Gastroesophageal sphincter (tissue), 4 donors: ENCODE results near the gene RNF213. TPM values are rescaled to one million over a fixed set of nuclear protein-coding genes. Genes with fewer than 3 reads are reported as not detected.

Source experiments
- ATAC-seq: fragments of 150-250 bp; one replicate; pipeline ENCODE4 v1.9.1; 2016; ENCODE audit warnings: mild to moderate bottlenecking, moderate library complexity
- H3K27ac ChIP-seq, 4 donors: fragments of 200-600 bp; sonication (generic) in 3 of 4; 1 replicate in 3 of 4; 2 replicates in 1 of 4; pipeline ENCODE4 v1.5.1; 2016 to 2019
- H3K27me3 ChIP-seq: fragments of 200-600 bp; sonication (generic); one replicate; pipeline ENCODE4 v1.5.1; 2019
- H3K36me3 ChIP-seq, 2 donors: fragments of 200-600 bp; sonication (generic); one replicate each; pipeline ENCODE4 v1.5.1; 2019; ENCODE audit warnings: control low read depth in 1 of 2
- H3K4me1 ChIP-seq, 3 donors: fragments of 200-600 bp; sonication (generic); 1 replicate in 2 of 3; 2 replicates in 1 of 3; pipeline ENCODE4 v1.5.1; 2016 to 2019; ENCODE audit warnings: control low read depth in 2 of 3
- H3K4me3 ChIP-seq, 2 donors: fragments of 200-600 bp; sonication (generic); one replicate each; pipeline ENCODE4 v1.5.1; 2019; ENCODE audit warnings: mild to moderate bottlenecking in 1 of 2, moderate library complexity in 1 of 2
- H3K9me3 ChIP-seq, 3 donors: fragments of 200-600 bp; sonication (generic); one replicate each; pipeline ENCODE4 v1.5.1; 2017 to 2019; ENCODE audit warnings: control low read depth in 2 of 3
- CTCF ChIP-seq, 4 experiments: fragments of 200-600 bp in 2 of 4; fragments of 450-650 bp in 2 of 4; sonication (generic) in 1 of 4; IDR thresholded peaks; one replicate each; pipeline ENCODE4 v1.5.1; 2017 to 2019; ENCODE audit warnings: antibody characterized with exemption in 4 of 4, mild to moderate bottlenecking in 2 of 4, moderate library complexity in 2 of 4
- EP300 ChIP-seq: sonication (generic); formaldehyde crosslinking; IDR thresholded peaks from one replicate; pipeline ENCODE4 v1.6.1; 2017; ENCODE audit warnings: antibody characterized with exemption, mild to moderate bottlenecking
- POLR2A ChIP-seq, 2 donors: fragments of 450-650 bp; IDR thresholded peaks; one replicate each; pipeline ENCODE4 v1.6.1; 2017; ENCODE audit warnings: antibody characterized with exemption in 2 of 2, mild to moderate bottlenecking in 2 of 2, moderate library complexity in 1 of 2
- POLR2AphosphoS5 ChIP-seq: sonication (generic); formaldehyde crosslinking; IDR thresholded peaks from one replicate; pipeline ENCODE4 v1.6.1; 2017; ENCODE audit warnings: antibody characterized with exemption
- WGBS, 2 donors: methylation state at CpG; one replicate each; pipeline ENCODE4 v1.1.5; 2018; ENCODE audit warnings: low coverage in 1 of 2; 5-methylcytosine and 5-hydroxymethylcytosine counted together
- total RNA-seq, 4 donors: library from RNA; depleted of rRNA; stranded (reverse); fragments of >200 nt; gene quantifications; one replicate each; pipeline ENCODE4 v1.1.0, GENCODE V29; 2016

RNF213 gene
- total RNA-seq, 4 donors from 2014 or later = 59.2 to 87.6 (median 67.8) TPM

GRCh38 chr17:80290156-80290555 lies 29.5 kb downstream of the RNF213 start:
- ATAC-seq = no peak
- H3K4me1 ChIP-seq = no peaks in the 10 kb centered on the region
- WGBS, 2 donors = 86 to 91% methylated on average over 11 to 18 of the region's 25 CpGs
- TF ChIP-seq POLR2A (IDR thresholded peaks at IDR 0.05) = no peak
- TF ChIP-seq EP300 = no peak
- TF ChIP-seq POLR2AphosphoS5 = no peak
- no peak for TF ChIP-seq CTCF (IDR thresholded peaks at IDR 0.05)
- H3K4me3 ChIP-seq = no peak overlapping the region
- H3K9me3 ChIP-seq = no peaks in the 10 kb centered on the region
- H3K36me3 ChIP-seq = peaks cover 0 to 99% of the 10 kb centered on the region in 2 donors
- no peak overlapping the region for H3K27ac ChIP-seq
- H3K27me3 ChIP-seq = no peaks in the 10 kb centered on the region

DNA sequence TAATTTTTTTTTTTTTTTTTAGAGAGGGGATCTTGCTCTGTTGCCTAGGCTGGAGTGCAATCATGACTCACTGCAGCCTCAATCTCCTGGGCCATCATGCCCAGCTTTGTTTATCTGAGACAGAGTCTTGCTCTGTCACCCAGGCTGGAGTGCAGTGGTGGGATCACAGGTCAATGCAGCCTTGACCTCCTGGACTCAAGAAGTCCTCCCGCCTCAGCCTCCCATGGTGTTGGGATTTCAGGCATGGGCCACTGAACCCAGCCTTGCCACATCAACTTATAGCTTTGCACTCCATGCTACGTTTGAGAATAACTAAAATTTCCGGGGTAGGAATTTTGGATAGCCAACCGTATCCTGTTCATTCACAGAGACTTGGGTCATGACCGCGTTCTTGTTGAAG lies 30.6 kb downstream of the RNF213 start:
- Histone ChIP-seq H3K27ac (no peak overlapping the region), H3K36me3 (peaks cover 0 to 99% of the 10 kb centered on the region in 2 donors), H3K4me3 (no peak overlapping the region), H3K4me1 (no peaks in the 10 kb centered on the region), H3K9me3 (no peaks in the 10 kb centered on the region), H3K27me3 (no peaks in the 10 kb centered on the region)
- 92 to 93% methylated on average over 4 to 6 of the region's 6 CpGs for WGBS, 2 donors
- ATAC-seq = no peak
- TF ChIP-seq POLR2AphosphoS5 = no peak
- no peak for TF ChIP-seq EP300
- no peak for TF ChIP-seq CTCF (IDR thresholded peaks at IDR 0.05)
- TF ChIP-seq POLR2A (IDR thresholded peaks at IDR 0.05) = no peak

DNA sequence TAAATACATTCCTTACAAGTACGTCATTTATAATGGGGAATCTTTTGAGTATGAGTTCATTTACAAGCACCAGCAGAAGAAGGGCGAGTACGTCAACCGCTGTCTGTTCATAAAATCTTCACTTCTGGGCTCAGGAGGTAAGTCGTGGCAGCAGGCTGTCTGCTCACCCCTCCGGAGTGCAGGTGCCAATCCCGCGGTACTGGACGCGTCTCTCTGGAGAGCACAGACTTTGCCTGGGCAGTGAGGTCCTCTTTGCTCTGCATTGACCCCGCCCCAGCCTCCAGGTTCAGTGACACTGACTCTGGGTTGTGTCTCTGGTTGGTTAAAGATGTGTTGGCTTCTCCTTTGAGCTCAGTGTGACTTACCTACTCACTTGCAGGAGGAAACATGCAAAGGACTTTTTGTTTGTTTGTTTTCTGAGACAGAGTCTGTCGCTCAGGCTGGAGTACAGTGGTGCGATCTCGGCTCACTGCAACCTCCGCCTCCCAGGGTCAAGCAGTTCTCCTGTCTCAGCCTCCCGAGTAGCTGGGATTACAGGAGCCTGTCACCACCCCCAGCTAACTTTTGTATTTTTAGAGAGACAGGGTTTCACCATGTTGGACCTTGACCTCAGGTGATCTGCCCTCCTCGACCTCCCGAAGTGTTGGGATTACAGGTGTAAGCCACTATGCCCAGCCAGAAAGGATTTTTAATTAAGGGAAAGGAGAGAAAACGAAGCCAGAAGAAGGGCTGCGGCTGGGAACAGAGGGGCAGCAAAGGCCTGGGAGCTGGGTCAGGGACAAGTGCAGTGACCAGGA lies 31.2 kb downstream of the RNF213 start:
- Histone ChIP-seq H3K4me1 (no peaks in the 10 kb centered on the region), H3K36me3 (peaks cover 0 to 99% of the 10 kb centered on the region in 2 donors), H3K9me3 (no peaks in the 10 kb centered on the region), H3K27me3 (no peaks in the 10 kb centered on the region), H3K27ac (no peak overlapping the region), H3K4me3 (no peak overlapping the region)
- TF ChIP-seq POLR2AphosphoS5 (no peak), CTCF (IDR thresholded peaks at IDR 0.05) (no peak), EP300 (no peak), POLR2A (IDR thresholded peaks at IDR 0.05) (no peak)
- ATAC-seq = no peak
- 88% methylated on average over 16 of the region's 20 CpGs; no CpG with 5 or more reads in 1 of the 2 donors for WGBS, 2 donors

DNA sequence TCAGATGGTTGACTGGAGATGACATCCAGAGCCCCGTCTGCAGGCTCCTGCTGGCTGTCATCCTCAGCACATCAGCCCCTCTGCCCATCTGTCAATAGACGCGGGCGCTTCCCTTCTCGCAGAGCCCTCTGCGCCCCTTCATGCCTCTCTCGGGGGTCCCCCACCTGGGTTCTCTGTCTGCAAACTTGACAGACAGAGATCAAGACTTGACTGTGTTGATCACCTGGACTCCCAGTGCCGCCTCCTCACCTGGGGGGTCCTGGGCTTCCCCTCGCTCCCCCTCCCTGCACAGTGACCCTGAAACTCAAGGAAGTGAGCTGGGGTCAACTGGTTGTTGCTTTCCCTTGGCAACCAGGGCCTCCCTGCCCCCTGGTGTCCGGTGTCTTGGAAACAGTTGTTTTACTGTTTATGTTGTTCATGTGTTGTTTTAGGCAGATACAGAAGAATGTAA lies 31.9 kb downstream of the RNF213 start:
- ATAC-seq = no peak
- no peaks in the 10 kb centered on the region for H3K27me3 ChIP-seq
- peaks cover 0 to 100% of the 10 kb centered on the region in 2 donors for H3K36me3 ChIP-seq
- H3K4me3 ChIP-seq = no peak overlapping the region
- WGBS, 2 donors = 53 to 80% methylated on average over 3 of the region's 10 CpGs
- no peaks in the 10 kb centered on the region for H3K9me3 ChIP-seq
- no peak overlapping the region for H3K27ac ChIP-seq
- TF ChIP-seq POLR2AphosphoS5 (no peak), EP300 (no peak), CTCF (IDR thresholded peaks at IDR 0.05) (no peak), POLR2A (IDR thresholded peaks at IDR 0.05) (no peak)
- no peaks in the 10 kb centered on the region for H3K4me1 ChIP-seq

GRCh38 chr17:80294210-80294609 lies 33.6 kb downstream of the RNF213 start:
- Histone ChIP-seq H3K9me3 (no peaks in the 10 kb centered on the region), H3K4me1 (no peaks in the 10 kb centered on the region), H3K27ac (no peak overlapping the region), H3K36me3 (peaks cover 0 to 100% of the 10 kb centered on the region in 2 donors), H3K4me3 (no peak overlapping the region), H3K27me3 (no peaks in the 10 kb centered on the region)
- TF ChIP-seq POLR2A (IDR thresholded peaks at IDR 0.05) (no peak), EP300 (no peak), POLR2AphosphoS5 (no peak), CTCF (IDR thresholded peaks at IDR 0.05) (no peak)
- 75 to 78% methylated on average over 5 of the region's 7 CpGs for whole genome bisulfite sequencing, 2 donors
- peak; percentile 32 for ATAC-seq
